Measurements from ENCODE around the gene BCR. TPM values are rescaled to one million over a fixed set of nuclear protein-coding genes. Genes with fewer than 3 reads are reported as not detected.
"Not testable (repeated sequence)": the region's sequence is repeated elsewhere in the genome, so short reads cannot be mapped to it uniquely, and the experiment has no call there.

Gene BCR
- total RNA-seq, 1 experiment from 2014 or later: 27.0 TPM

GRCh38 chr22:23311635-23312420, 131.5 kb downstream of the BCR start:
- H3K36me3 ChIP-seq; H3K4me3 ChIP-seq; H3K27me3 ChIP-seq (replicated peaks); H3K9me3 ChIP-seq (replicated peaks); DNase-seq (ENCODE audit: low read depth in 1 of 2, low spot score in 2 of 2); H3K27ac ChIP-seq; H3K4me1 ChIP-seq (replicated peaks): not testable (repeated sequence)

- no peaks in the 10 kb centered on the region for H3K9me3 ChIP-seq (replicated peaks)
- H3K4me1 ChIP-seq (replicated peaks): peaks cover 3% of the 10 kb centered on the region; the same call in 1 of the 2 replicates
- no peak for DNase-seq (ENCODE audit: low read depth in 1 of 2, low spot score in 2 of 2)
- no peaks in the 10 kb centered on the region for H3K27me3 ChIP-seq (replicated peaks)
- no peak overlapping the region for H3K4me3 ChIP-seq
- H3K36me3 ChIP-seq: no peaks in the 10 kb centered on the region
- no peak overlapping the region for H3K27ac ChIP-seq
Observed at GRCh38 chr22:23313791-23314567, 133.7 kb downstream of the BCR start.

DNA sequence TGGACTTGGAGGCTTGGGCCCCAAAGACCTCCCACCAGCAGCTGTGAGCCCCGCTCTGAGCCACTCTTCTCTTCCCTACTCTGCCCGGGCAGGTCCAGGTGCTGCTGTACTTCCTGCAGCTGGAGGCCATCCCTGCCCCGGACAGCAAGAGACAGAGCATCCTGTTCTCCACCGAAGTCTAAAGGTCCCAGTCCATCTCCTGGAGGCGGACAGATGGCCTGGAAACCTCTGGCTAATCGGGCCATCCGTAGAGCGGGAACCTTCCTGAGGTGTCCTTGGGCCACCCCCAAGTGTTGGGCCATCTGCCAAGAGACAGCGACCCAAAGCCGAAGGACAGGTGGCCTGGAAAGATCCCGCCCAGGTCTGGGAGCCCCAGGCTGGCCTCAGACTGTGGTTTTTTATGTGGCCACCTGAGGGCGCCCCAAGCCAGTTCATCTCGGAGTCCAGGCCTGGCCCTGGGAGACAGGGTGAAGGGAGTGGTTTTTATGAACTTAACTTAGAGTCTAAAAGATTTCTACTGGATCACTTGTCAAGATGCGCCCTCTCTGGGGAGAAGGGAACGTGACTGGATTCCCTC, 135.1 kb downstream of the BCR start:
- Histone ChIP-seq H3K27ac (no peak overlapping the region), H3K4me1 (replicated peaks) (peaks cover 3% of the 10 kb centered on the region; the same call in 1 of the 2 replicates), H3K36me3 (no peaks in the 10 kb centered on the region), H3K9me3 (replicated peaks) (no peaks in the 10 kb centered on the region), H3K4me3 (no peak overlapping the region), H3K27me3 (replicated peaks) (no peaks in the 10 kb centered on the region)
- DNase-seq (ENCODE audit: low read depth in 1 of 2, low spot score in 2 of 2): peak; percentile 75 to 77

GRCh38 chr22:23316596-23316995, 136.3 kb downstream of the BCR start:
- not testable (repeated sequence) for DNase-seq (ENCODE audit: low read depth in 1 of 2, low spot score in 2 of 2); H3K27me3 ChIP-seq (replicated peaks); H3K27ac ChIP-seq; H3K4me1 ChIP-seq (replicated peaks); H3K4me3 ChIP-seq; H3K9me3 ChIP-seq (replicated peaks); H3K36me3 ChIP-seq

DNA sequence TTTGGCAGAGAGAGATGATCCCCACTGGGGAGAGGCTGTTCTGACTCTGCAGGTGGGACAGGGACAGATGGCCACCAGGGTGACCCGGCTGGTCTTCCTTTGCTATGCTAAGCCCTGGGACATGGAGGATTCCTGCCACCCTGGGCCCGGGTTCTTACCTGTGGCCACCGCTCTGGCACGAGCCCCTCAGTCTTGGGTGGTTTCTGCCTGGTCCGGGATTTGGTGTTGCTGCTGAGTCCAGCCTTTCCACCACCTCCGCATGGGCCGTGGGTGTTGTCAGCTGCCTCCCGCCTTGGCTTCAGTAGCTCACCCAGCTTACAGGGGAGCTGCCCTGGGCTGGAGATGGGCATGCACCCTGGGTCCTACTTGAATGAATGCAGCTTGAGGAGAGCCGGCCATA, 138.0 kb downstream of the BCR start:
- H3K27me3 ChIP-seq (replicated peaks); H3K4me1 ChIP-seq (replicated peaks); DNase-seq (ENCODE audit: low read depth in 1 of 2, low spot score in 2 of 2); H3K36me3 ChIP-seq; H3K9me3 ChIP-seq (replicated peaks); H3K27ac ChIP-seq; H3K4me3 ChIP-seq: not testable (repeated sequence)

DNA sequence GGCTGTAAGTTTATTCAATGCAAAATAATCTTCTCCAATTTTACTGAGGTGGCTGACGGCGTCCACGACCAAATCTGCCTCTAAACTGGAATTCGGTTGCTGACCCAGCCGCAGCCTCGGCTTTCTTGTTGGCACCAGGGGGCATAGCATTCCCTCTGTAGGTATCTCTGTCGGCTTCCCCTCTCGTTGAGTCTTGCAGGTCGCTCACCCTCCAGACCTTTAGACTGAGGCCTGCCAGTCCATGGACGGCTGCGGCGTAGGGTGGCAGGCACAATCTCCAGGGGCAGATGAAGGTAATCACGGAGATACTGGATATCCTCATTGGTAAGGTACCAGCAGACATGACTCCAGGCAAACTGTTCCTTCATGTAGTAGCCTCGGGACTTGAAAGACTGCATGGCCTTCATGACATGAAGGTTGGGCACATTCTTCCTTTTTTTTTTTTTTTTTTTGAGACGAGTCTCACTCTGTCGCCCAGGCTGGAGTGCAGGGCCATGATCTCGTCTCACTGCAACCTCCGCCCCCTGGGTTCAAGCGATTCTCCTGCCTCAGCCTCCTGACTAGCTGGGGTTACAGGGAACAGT, 142.3 kb downstream of the BCR start:
- not testable (repeated sequence) for H3K27ac ChIP-seq; H3K4me3 ChIP-seq; H3K36me3 ChIP-seq; H3K4me1 ChIP-seq (replicated peaks); DNase-seq (ENCODE audit: low read depth in 1 of 2, low spot score in 2 of 2); H3K27me3 ChIP-seq (replicated peaks); H3K9me3 ChIP-seq (replicated peaks)

- H3K27ac ChIP-seq; H3K4me3 ChIP-seq; H3K27me3 ChIP-seq (replicated peaks); H3K4me1 ChIP-seq (replicated peaks); DNase-seq (ENCODE audit: low read depth in 1 of 2, low spot score in 2 of 2); H3K36me3 ChIP-seq; H3K9me3 ChIP-seq (replicated peaks): not testable (repeated sequence)
Observed at GRCh38 chr22:23323960-23324688, 143.8 kb downstream of the BCR start.

- Histone ChIP-seq H3K27ac (no peak overlapping the region), H3K36me3 (no peaks in the 10 kb centered on the region), H3K27me3 (replicated peaks) (no peaks in the 10 kb centered on the region), H3K9me3 (replicated peaks) (no peaks in the 10 kb centered on the region), H3K4me3 (no peak overlapping the region), H3K4me1 (replicated peaks) (no peaks in the 10 kb centered on the region)
- DNase-seq (ENCODE audit: low read depth in 1 of 2, low spot score in 2 of 2): no peak
Observed at GRCh38 chr22:23325183-23325582, 144.9 kb downstream of the BCR start.

GRCh38 chr22:23333822-23334221, 153.5 kb downstream of the BCR start:
- not testable (repeated sequence) for H3K9me3 ChIP-seq (replicated peaks); H3K27ac ChIP-seq; H3K27me3 ChIP-seq (replicated peaks); H3K4me3 ChIP-seq; DNase-seq (ENCODE audit: low read depth in 1 of 2, low spot score in 2 of 2); H3K36me3 ChIP-seq; H3K4me1 ChIP-seq (replicated peaks)

DNA sequence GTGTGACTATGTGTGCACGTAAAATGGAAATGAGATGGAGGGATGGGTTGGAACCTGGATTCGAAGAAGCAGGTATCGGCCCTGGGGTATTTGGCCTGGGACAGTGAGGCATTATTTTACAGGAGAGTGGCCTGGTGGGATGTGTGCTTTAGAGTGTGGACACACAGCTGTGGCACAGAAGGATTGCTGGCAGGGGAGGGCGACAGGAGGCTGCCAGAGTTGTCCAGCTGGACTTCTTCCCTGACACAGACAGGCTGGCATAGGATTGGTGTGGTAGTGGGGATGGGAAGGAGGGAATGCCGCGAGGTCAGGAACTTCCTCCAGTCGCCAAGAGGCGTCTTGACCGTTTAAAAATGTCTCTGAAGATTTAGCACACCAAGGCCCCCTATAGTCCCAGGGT, 157.4 kb downstream of the BCR start:
- not testable (repeated sequence) for H3K9me3 ChIP-seq (replicated peaks); DNase-seq (ENCODE audit: low read depth in 1 of 2, low spot score in 2 of 2); H3K27ac ChIP-seq; H3K36me3 ChIP-seq; H3K27me3 ChIP-seq (replicated peaks); H3K4me1 ChIP-seq (replicated peaks); H3K4me3 ChIP-seq

GRCh38 chr22:23341942-23342695, 161.8 kb downstream of the BCR start:
- H3K4me3 ChIP-seq; H3K9me3 ChIP-seq (replicated peaks); H3K27ac ChIP-seq; H3K4me1 ChIP-seq (replicated peaks); H3K27me3 ChIP-seq (replicated peaks); H3K36me3 ChIP-seq: not testable (repeated sequence)
- DNase-seq (ENCODE audit: low read depth in 1 of 2, low spot score in 2 of 2): peak in 1 of 2 experiments; percentile 12

- peaks cover 8% of the 10 kb centered on the region; the same call in 1 of the 2 replicates for H3K27me3 ChIP-seq (replicated peaks)
- DNase-seq (ENCODE audit: low read depth in 1 of 2, low spot score in 2 of 2): no peak
- H3K4me3 ChIP-seq: no peak overlapping the region
- no peaks in the 10 kb centered on the region for H3K36me3 ChIP-seq
- no peak overlapping the region for H3K27ac ChIP-seq
- H3K9me3 ChIP-seq (replicated peaks): no peaks in the 10 kb centered on the region
- H3K4me1 ChIP-seq (replicated peaks): no peaks in the 10 kb centered on the region
Observed at GRCh38 chr22:23351321-23351720, 171.0 kb downstream of the BCR start.

DNA sequence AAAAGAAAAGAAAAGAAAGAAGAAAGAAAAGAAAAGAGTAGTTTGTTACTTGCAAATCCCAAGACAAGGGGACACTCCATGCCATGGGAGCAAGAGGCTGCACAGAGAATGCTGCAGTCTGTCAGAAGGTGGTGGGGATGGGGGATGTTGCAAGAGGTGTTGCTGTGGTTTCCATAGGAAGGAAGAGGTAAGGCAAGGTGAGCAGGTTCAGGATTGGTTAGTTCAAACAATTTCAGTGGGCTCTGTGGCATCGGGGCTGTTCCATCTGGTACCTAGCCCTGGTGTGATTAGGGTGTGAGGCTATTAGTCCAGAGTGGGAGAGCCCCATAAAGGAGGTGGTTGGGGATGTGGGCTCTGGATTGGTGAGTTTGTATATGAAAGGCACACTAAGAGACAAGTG, 172.7 kb downstream of the BCR start:
- Histone ChIP-seq H3K4me3 (no peak overlapping the region), H3K4me1 (replicated peaks) (no peaks in the 10 kb centered on the region), H3K27ac (no peak overlapping the region), H3K36me3 (no peaks in the 10 kb centered on the region), H3K9me3 (replicated peaks) (no peaks in the 10 kb centered on the region), H3K27me3 (replicated peaks) (peaks cover 11% of the 10 kb centered on the region; the same call in 1 of the 2 replicates)
- no peak for DNase-seq (ENCODE audit: low read depth in 1 of 2, low spot score in 2 of 2)

Measured in SJSA1 (cell line).